ENCODE results near the gene BARHL1.

BARHL1 gene

GRCh38 chr9:132582276-132582785 lies at the start of gene BARHL1:
Gene BARHL1 (plus strand): TSS chr9:132582606. CDS start chr9:132582798, 192 bp downstream.
- Histone ChIP-seq H3K4me1 (ENCODE audit: control insufficient read depth, insufficient read depth, low read length) (peaks cover 3% of the 10 kb centered on the region), H3K9ac (ENCODE audit: low read length) (no peak within 1 kb of the TSS), H3K4me3 (ENCODE audit: low read length) (peak within 1 kb of the TSS; percentile 68), H3K9me3 (ENCODE audit: control insufficient read depth, low read length) (peaks cover 3% of the 10 kb centered on the region), H3K27me3 (replicated peaks; ENCODE audit: control insufficient read depth, insufficient read depth, low read length) (peaks cover 88% of the 10 kb centered on the region), H3K36me3 (ENCODE audit: control insufficient read depth, insufficient read depth, low read length, severe bottlenecking) (no peaks in the 10 kb centered on the region)
- DNase-seq (ENCODE audit: low read depth), result no peak

DNA sequence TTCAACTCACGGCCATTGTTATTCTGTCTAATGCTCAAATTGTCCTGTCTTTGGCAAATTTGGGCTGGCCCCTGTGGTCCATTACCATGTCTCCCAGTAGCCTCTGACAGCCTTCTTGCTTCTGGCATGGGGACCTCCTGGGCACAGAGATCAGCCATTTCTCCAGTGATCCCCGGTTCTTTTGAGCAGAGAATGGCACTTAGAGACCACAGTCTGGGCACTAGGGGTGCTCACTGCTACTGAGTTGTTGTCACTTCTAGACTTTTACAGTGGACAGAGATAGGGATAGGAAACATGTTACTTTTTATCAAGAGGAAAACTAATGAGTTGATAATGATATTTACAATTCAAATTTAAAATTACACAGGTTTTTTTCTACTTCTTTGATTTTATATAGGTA lies 47.6 kb upstream of the BARHL1 start:
- Histone ChIP-seq H3K4me1 (ENCODE audit: control insufficient read depth, insufficient read depth, low read length) (no peaks in the 10 kb centered on the region), H3K27me3 (replicated peaks; ENCODE audit: control insufficient read depth, insufficient read depth, low read length) (peaks cover 26% of the 10 kb centered on the region), H3K36me3 (ENCODE audit: control insufficient read depth, insufficient read depth, low read length, severe bottlenecking) (no peaks in the 10 kb centered on the region), H3K9ac (ENCODE audit: low read length) (no peak overlapping the region), H3K9me3 (ENCODE audit: control insufficient read depth, low read length) (peaks cover 13% of the 10 kb centered on the region), H3K4me3 (ENCODE audit: low read length) (no peak overlapping the region)
- no peak for DNase-seq (ENCODE audit: low read depth)

DNA sequence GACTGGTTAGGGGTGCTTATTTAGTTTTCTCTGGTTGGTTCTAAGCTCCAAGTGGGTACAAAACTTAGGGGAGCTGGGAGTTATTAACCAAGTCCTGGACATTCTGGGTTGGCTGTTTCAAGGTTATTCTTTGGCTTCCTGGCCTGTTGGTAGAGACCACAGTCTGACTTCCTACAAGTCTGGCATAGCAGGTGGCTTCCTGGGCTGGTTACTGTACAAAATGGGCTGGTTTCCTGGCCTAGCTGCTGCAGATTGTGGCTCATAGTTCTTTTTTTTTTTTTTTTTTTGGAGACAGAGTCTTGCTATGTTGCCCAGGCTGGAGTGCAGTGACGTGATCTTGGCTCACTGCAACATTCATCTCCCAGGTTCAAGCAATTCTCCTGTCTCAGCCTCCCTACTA lies 46.3 kb upstream of the BARHL1 start:
- no peaks in the 10 kb centered on the region for H3K4me1 ChIP-seq (ENCODE audit: control insufficient read depth, insufficient read depth, low read length)
- no peak overlapping the region for H3K4me3 ChIP-seq (ENCODE audit: low read length)
- H3K36me3 ChIP-seq (ENCODE audit: control insufficient read depth, insufficient read depth, low read length, severe bottlenecking), result no peaks in the 10 kb centered on the region

GRCh38 chr9:132537352-132537751 lies 45.1 kb upstream of the BARHL1 start:
- no peak for DNase-seq (ENCODE audit: low read depth)
- no peaks in the 10 kb centered on the region for H3K36me3 ChIP-seq (ENCODE audit: control insufficient read depth, insufficient read depth, low read length, severe bottlenecking)
- H3K27me3 ChIP-seq (replicated peaks; ENCODE audit: control insufficient read depth, insufficient read depth, low read length), result peaks cover 15% of the 10 kb centered on the region
- H3K4me3 ChIP-seq (ENCODE audit: low read length), result no peak overlapping the region
- peaks cover 13% of the 10 kb centered on the region for H3K9me3 ChIP-seq (ENCODE audit: control insufficient read depth, low read length)
- H3K4me1 ChIP-seq (ENCODE audit: control insufficient read depth, insufficient read depth, low read length), result no peaks in the 10 kb centered on the region
- H3K9ac ChIP-seq (ENCODE audit: low read length), result no peak overlapping the region

More for the DNA sequence above, 46.3 kb upstream of the BARHL1 start:
- peaks cover 16% of the 10 kb centered on the region for H3K27me3 ChIP-seq (replicated peaks; ENCODE audit: control insufficient read depth, insufficient read depth, low read length)
- DNase-seq (ENCODE audit: low read depth), result no peak
- H3K9me3 ChIP-seq (ENCODE audit: control insufficient read depth, low read length), result peaks cover 13% of the 10 kb centered on the region
- H3K9ac ChIP-seq (ENCODE audit: low read length), result no peak overlapping the region

DNA sequence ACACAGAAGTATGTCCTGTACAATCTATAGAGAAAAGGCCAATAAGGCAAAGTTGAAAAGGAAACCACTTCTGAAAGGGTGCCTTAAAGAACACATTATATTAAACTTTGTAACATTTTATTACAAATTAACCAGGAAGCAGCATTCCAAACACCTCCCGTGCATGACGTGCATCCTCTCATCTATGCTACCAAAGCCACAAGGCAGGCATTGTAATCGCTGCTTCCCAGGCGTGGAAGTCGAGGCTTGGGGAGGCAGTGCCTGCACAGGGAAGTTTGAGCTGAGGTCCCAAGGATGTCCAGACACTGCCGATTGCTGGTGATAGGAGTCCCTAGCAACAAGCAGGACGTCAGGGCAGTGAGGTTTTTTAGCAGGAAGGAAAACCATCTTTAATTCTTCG lies 44.3 kb upstream of the BARHL1 start:
- peaks cover 10% of the 10 kb centered on the region for H3K9me3 ChIP-seq (ENCODE audit: control insufficient read depth, low read length)
- no peak overlapping the region for H3K9ac ChIP-seq (ENCODE audit: low read length)
- H3K27me3 ChIP-seq (replicated peaks; ENCODE audit: control insufficient read depth, insufficient read depth, low read length), result peaks cover 20% of the 10 kb centered on the region
- no peaks in the 10 kb centered on the region for H3K36me3 ChIP-seq (ENCODE audit: control insufficient read depth, insufficient read depth, low read length, severe bottlenecking)
- DNase-seq (ENCODE audit: low read depth), result no peak
- H3K4me3 ChIP-seq (ENCODE audit: low read length), result no peak overlapping the region
- no peaks in the 10 kb centered on the region for H3K4me1 ChIP-seq (ENCODE audit: control insufficient read depth, insufficient read depth, low read length)

DNA sequence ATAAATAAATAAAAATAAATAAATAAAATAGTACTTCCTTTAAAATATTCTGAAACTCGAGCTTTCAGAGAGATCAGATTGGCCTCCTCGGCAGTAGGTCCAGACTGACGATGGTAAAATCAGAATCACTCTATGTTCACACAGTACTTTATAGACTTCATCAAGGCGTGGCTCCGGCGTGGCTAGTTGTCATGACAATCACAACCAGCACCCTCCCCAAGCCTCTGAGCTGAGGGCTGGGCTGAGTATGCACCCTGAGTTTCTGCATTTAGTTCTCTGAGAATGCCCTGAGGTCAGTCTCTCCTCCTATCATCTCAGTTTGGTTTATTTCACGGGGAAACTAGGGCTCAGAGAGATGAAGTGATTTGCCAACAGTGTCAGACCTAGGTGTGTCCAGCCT lies 43.3 kb upstream of the BARHL1 start:
- Histone ChIP-seq H3K4me3 (ENCODE audit: low read length) (no peak overlapping the region), H3K36me3 (ENCODE audit: control insufficient read depth, insufficient read depth, low read length, severe bottlenecking) (no peaks in the 10 kb centered on the region), H3K9me3 (ENCODE audit: control insufficient read depth, low read length) (peaks cover 9% of the 10 kb centered on the region), H3K27me3 (replicated peaks; ENCODE audit: control insufficient read depth, insufficient read depth, low read length) (peaks cover 28% of the 10 kb centered on the region), H3K4me1 (ENCODE audit: control insufficient read depth, insufficient read depth, low read length) (no peaks in the 10 kb centered on the region), H3K9ac (ENCODE audit: low read length) (no peak overlapping the region)
- DNase-seq (ENCODE audit: low read depth), result no peak

DNA sequence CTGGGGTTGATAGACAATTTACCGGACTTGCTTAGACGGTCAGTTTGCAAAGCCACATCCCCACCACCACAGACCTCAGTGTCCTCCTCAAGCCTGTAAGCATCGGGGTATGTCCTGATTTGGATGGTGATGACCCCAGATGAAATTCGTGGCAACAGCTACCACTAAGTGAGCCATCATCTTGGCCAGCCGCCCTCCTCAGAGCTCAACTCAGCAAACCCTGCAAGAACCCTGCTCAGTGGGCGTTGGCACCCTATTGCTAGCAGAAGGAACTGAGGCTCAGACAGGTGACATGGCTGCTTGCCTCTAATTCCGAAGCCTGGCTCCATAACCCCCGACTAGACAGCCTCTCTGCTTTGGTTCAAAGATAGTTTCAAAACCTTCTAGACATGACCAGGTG lies 41.4 kb upstream of the BARHL1 start:
- H3K9ac ChIP-seq (ENCODE audit: low read length), result no peak overlapping the region
- DNase-seq (ENCODE audit: low read depth), result no peak
- peaks cover 48% of the 10 kb centered on the region for H3K27me3 ChIP-seq (replicated peaks; ENCODE audit: control insufficient read depth, insufficient read depth, low read length)
- no peaks in the 10 kb centered on the region for H3K9me3 ChIP-seq (ENCODE audit: control insufficient read depth, low read length)
- no peak overlapping the region for H3K4me3 ChIP-seq (ENCODE audit: low read length)
- H3K36me3 ChIP-seq (ENCODE audit: control insufficient read depth, insufficient read depth, low read length, severe bottlenecking), result no peaks in the 10 kb centered on the region
- H3K4me1 ChIP-seq (ENCODE audit: control insufficient read depth, insufficient read depth, low read length), result no peaks in the 10 kb centered on the region

GRCh38 chr9:132541870-132542830 lies 40.3 kb upstream of the BARHL1 start:
- peaks cover 4% of the 10 kb centered on the region for H3K4me1 ChIP-seq (ENCODE audit: control insufficient read depth, insufficient read depth, low read length)
- DNase-seq (ENCODE audit: low read depth), result no peak
- peaks cover 57% of the 10 kb centered on the region for H3K27me3 ChIP-seq (replicated peaks; ENCODE audit: control insufficient read depth, insufficient read depth, low read length)
- no peaks in the 10 kb centered on the region for H3K9me3 ChIP-seq (ENCODE audit: control insufficient read depth, low read length)
- no peaks in the 10 kb centered on the region for H3K36me3 ChIP-seq (ENCODE audit: control insufficient read depth, insufficient read depth, low read length, severe bottlenecking)
- no peak overlapping the region for H3K9ac ChIP-seq (ENCODE audit: low read length)
- no peak overlapping the region for H3K4me3 ChIP-seq (ENCODE audit: low read length)

DNA sequence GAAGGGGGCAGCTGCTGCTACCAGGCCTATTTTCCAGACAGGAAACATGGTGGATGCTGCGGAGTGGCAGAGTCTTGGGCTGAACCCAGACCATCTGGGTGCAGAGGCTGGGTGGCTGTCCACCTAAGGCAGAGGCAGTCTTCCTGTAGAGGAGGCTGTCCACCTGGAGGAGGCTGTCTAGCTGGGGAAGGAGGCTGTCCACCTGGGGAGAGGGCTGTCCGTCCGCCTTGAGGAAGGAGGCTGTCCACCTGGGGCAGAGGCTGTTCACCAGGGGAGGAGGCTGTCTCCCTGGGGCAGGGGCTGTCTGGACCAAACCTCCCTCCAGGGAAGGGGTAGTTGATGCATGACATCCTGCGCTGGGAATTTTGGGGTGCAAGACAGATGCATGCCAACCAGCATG lies 39.2 kb upstream of the BARHL1 start:
- Histone ChIP-seq H3K27me3 (replicated peaks; ENCODE audit: control insufficient read depth, insufficient read depth, low read length) (peaks cover 52% of the 10 kb centered on the region), H3K4me1 (ENCODE audit: control insufficient read depth, insufficient read depth, low read length) (peaks cover 4% of the 10 kb centered on the region), H3K9me3 (ENCODE audit: control insufficient read depth, low read length) (no peaks in the 10 kb centered on the region), H3K4me3 (ENCODE audit: low read length) (no peak overlapping the region), H3K36me3 (ENCODE audit: control insufficient read depth, insufficient read depth, low read length, severe bottlenecking) (no peaks in the 10 kb centered on the region), H3K9ac (ENCODE audit: low read length) (no peak overlapping the region)
- DNase-seq (ENCODE audit: low read depth), result no peak

- Histone ChIP-seq H3K4me1 (ENCODE audit: control insufficient read depth, insufficient read depth, low read length) (peaks cover 4% of the 10 kb centered on the region), H3K9me3 (ENCODE audit: control insufficient read depth, low read length) (no peaks in the 10 kb centered on the region), H3K9ac (ENCODE audit: low read length) (no peak overlapping the region), H3K4me3 (ENCODE audit: low read length) (no peak overlapping the region), H3K36me3 (ENCODE audit: control insufficient read depth, insufficient read depth, low read length, severe bottlenecking) (no peaks in the 10 kb centered on the region), H3K27me3 (replicated peaks; ENCODE audit: control insufficient read depth, insufficient read depth, low read length) (peaks cover 52% of the 10 kb centered on the region)
- no peak for DNase-seq (ENCODE audit: low read depth)
These were observed 38.4 kb upstream of the BARHL1 start for GRCh38 chr9:132543960-132544359.

DNA sequence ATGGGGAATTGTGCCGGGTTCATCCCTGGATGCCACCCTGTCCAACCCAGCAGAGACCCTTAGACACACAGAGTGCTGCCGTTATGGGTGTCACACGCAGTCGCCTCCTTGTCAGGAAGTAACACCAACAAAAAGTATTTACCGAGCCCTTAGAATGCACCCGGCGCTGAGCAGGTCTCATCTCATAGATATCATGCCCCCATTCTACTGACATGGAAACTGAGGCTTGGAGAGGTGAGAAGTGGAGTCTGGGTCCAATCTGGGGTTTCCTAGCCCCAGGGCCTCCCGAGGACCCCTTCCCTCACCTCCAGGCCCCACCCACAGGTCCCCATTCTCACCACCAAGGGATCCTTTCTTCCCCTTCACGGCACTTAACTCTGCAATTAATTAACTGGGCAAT lies 36.8 kb upstream of the BARHL1 start:
- Histone ChIP-seq H3K9me3 (ENCODE audit: control insufficient read depth, low read length) (no peaks in the 10 kb centered on the region), H3K36me3 (ENCODE audit: control insufficient read depth, insufficient read depth, low read length, severe bottlenecking) (no peaks in the 10 kb centered on the region), H3K27me3 (replicated peaks; ENCODE audit: control insufficient read depth, insufficient read depth, low read length) (peaks cover 62% of the 10 kb centered on the region), H3K9ac (ENCODE audit: low read length) (no peak overlapping the region), H3K4me1 (ENCODE audit: control insufficient read depth, insufficient read depth, low read length) (peaks cover 4% of the 10 kb centered on the region), H3K4me3 (ENCODE audit: low read length) (no peak overlapping the region)
- DNase-seq (ENCODE audit: low read depth), result no peak

Measured in adipocyte (in vitro differentiated cells).